ENCODE data around the gene CIDEA. TPM values are rescaled to one million over a fixed set of nuclear protein-coding genes. Genes with fewer than 3 reads are reported as not detected.

CIDEA gene
- total and polyA plus RNA-seq, 9 of the 15 experiments (the other 6 are each of a cell fraction or from before 2014, with no cell fraction given) = not detected

GRCh38 chr18:12287684-12288402 lies 33.7 kb downstream of the CIDEA start (continued):
- TF ChIP-seq TSHZ1 (CRISPR knock-in tag; IDR thresholded peaks at IDR 0.05) = no peak
- TF ChIP-seq TFAP4 (CRISPR knock-in tag; IDR thresholded peaks at IDR 0.05; ENCODE audit: borderline replicate concordance) = peak; percentile 97
- no peak for TF ChIP-seq ZNF282 (CRISPR knock-in tag; IDR thresholded peaks at IDR 0.05)
- no peak for TF ChIP-seq BRF2 (IDR thresholded peaks at IDR 0.05; ENCODE audit: borderline replicate concordance, insufficient read depth, insufficient read length)
- no peak for TF ChIP-seq FOS (IDR thresholded peaks at IDR 0.05; ENCODE audit: extremely low read depth, insufficient read length)
- TF ChIP-seq ZBED1 (IDR thresholded peaks at IDR 0.05) = no peak
- no peak for TF ChIP-seq ZNF696 (CRISPR knock-in tag; conservative IDR thresholded peaks at IDR 0.05)
- no peak for TF ChIP-seq ATF6 (CRISPR knock-in tag; IDR thresholded peaks at IDR 0.05)
- TF ChIP-seq ZBTB7A (IDR thresholded peaks at IDR 0.05; ENCODE audit: borderline replicate concordance, control insufficient read depth, low read depth, low read length) = no peak
- TF ChIP-seq FOXK2 (conservative IDR thresholded peaks at IDR 0.05 in 1 of 2, IDR thresholded peaks at IDR 0.05 in 1 of 2; ENCODE audit: low read depth in 2 of 2) = no peak

Data from K562 (cell line).